Measurements from ENCODE around the gene CEP57.
"Not testable (repeated sequence)": the region's sequence is repeated elsewhere in the genome, so short reads cannot be mapped to it uniquely, and the experiment has no call there.

- not testable (repeated sequence) for TF ChIP-seq CTCF, POLR2A (IDR thresholded peaks at IDR 0.05)
Measured at GRCh38 chr11:95854362-95854761, 64.1 kb downstream of the CEP57 start.

Measured in thyroid gland (tissue), 4 donors.